HCT116 (cell line): ENCODE measurements around the gene RAMAC. TPM values are rescaled to one million over a fixed set of nuclear protein-coding genes. Genes with fewer than 3 reads are reported as not detected.

Experiments
- ATAC-seq: fragments of 200-7000 bp; cut with Tn5 transposase; 2 replicates; pipeline ENCODE4 v1.9.1; 2020; ENCODE audit warnings: mild to moderate bottlenecking, moderate library complexity
- BruUV-seq: library from RNA; stranded (reverse); fragments of 400-500 nt; replicated peaks from 2 replicates; lab custom pipeline; 2021; lab: Mats Ljungman, UMichigan
- CTCF ChIA-PET: fragments of 300-600 bp; sonication (Branson Sonifier 250); formaldehyde crosslinking; loops from one replicate; lab custom pipeline; 2021; ENCODE audit warnings: antibody characterized with exemption; lab: Charles Lee
- POLR2A ChIA-PET: fragments of 300-600, 350-600 bp; sonication (Branson Sonifier 250); formaldehyde crosslinking; loops from one replicate; lab custom pipeline; 2021; ENCODE audit warnings: antibody characterized with exemption; lab: Charles Lee
- RAD21 ChIA-PET, 2 experiments: fragments of 300-600 bp; sonication (Branson Sonifier 250); formaldehyde crosslinking; loops; one replicate each; lab custom pipeline; 2023; ENCODE audit warnings: low total read pairs in 2 of 2; ENCODE audit not compliant: uncharacterized antibody in 2 of 2, unreplicated experiment in 2 of 2, low non-redundant PET in 1 of 2; lab: Charles Lee
- DNase-seq: peaks from one replicate; pipeline ENCODE4 v3.0.0-alpha.2; 2010; ENCODE audit warnings: low read depth, low spot score
- H2AFZ ChIP-seq: fragments of 200-600 bp; shearing (Covaris generic), sonication (generic); 2 replicates; pipeline ENCODE4 v1.6.1; 2017; ENCODE audit warnings: low read depth, mixed run types, mixed read lengths, antibody characterized with exemption, low read length; ENCODE audit not compliant: poor library complexity, severe bottlenecking
- H3K27ac ChIP-seq: 2 replicates; pipeline ENCODE4 v1.5.1; 2012; ENCODE audit warnings: low read depth, low read length
- H3K27me3 ChIP-seq: fragments of 200-600 bp; sonication (generic); 2 replicates; pipeline ENCODE4 v1.6.1; 2016; ENCODE audit warnings: mixed run types, low read length, mixed read lengths; ENCODE audit not compliant: insufficient read depth
- H3K36me3 ChIP-seq, 2 experiments: fragments of 200-500 bp in 1 of 2; fragments of 200-600 bp in 1 of 2; sonication (Bioruptor generic) in 1 of 2; sonication (generic) in 1 of 2; 2 replicates each; pipeline versions ENCODE4 v1.5.1 to v1.6.1; 2014 to 2016; ENCODE audit warnings: low read length in 2 of 2, inconsistent platforms in 1 of 2, mixed read lengths in 1 of 2, mixed run types in 1 of 2; ENCODE audit not compliant: insufficient read depth in 2 of 2, control insufficient read depth in 1 of 2
- H3K4me1 ChIP-seq, 2 experiments: fragments of 200-600 bp in 1 of 2; sonication (generic) in 1 of 2; 2 replicates each; pipeline versions ENCODE4 v1.5.1 to v1.6.1; 2012 to 2017; ENCODE audit warnings: low read length in 2 of 2, inconsistent platforms in 1 of 2, mild to moderate bottlenecking in 1 of 2, mixed read lengths in 1 of 2, mixed run types in 1 of 2, moderate library complexity in 1 of 2; ENCODE audit not compliant: insufficient read depth in 2 of 2, control insufficient read depth in 1 of 2
- H3K4me2 ChIP-seq: fragments of 200-600 bp; sonication (generic); 2 replicates; pipeline ENCODE4 v1.6.1; 2017; ENCODE audit warnings: mixed run types, low read length, mixed read lengths
- H3K4me3 ChIP-seq, 2 experiments: fragments of 200-600 bp in 1 of 2; sonication (generic) in 1 of 2; replicated peaks in 1 of 2; 2 replicates each; pipeline ENCODE4 v1.5.1; 2011 to 2016; ENCODE audit warnings: low read length in 2 of 2, control low read depth in 1 of 2, low read depth in 1 of 2, mild to moderate bottlenecking in 1 of 2, mixed read lengths in 1 of 2, mixed run types in 1 of 2
- H3K79me2 ChIP-seq: fragments of 200-600 bp; sonication (generic); 2 replicates; pipeline ENCODE4 v1.6.1; 2017; ENCODE audit warnings: mild to moderate bottlenecking, mixed run types, low read length, moderate library complexity, mixed read lengths; ENCODE audit not compliant: insufficient read depth
- H3K9ac ChIP-seq: fragments of 200-600 bp; sonication (generic); 2 replicates; pipeline ENCODE4 v1.6.1; 2016; ENCODE audit warnings: low read length, mixed read lengths
- H3K9me2 ChIP-seq: fragments of 200-600 bp; sonication (generic), shearing (Covaris generic); 2 replicates; pipeline ENCODE4 v1.6.1; 2017; ENCODE audit warnings: mixed run types, mild to moderate bottlenecking, moderate library complexity; ENCODE audit not compliant: insufficient read depth
- H3K9me3 ChIP-seq, 2 experiments: fragments of 200-500 bp in 1 of 2; fragments of 200-600 bp in 1 of 2; sonication (Bioruptor generic) in 1 of 2; sonication (generic) in 1 of 2; 2 replicates each; pipeline ENCODE4 v1.6.1; 2014 to 2017; ENCODE audit warnings: low read length in 2 of 2, mixed read lengths in 2 of 2, inconsistent platforms in 1 of 2, low read depth in 1 of 2, mild to moderate bottlenecking in 1 of 2, mixed run types in 1 of 2, moderate library complexity in 1 of 2; ENCODE audit not compliant: control insufficient read depth in 1 of 2, insufficient read depth in 1 of 2
- H4K20me1 ChIP-seq: fragments of 200-600 bp; sonication (generic), shearing (Covaris generic); 2 replicates; pipeline ENCODE4 v1.6.1; 2017; ENCODE audit warnings: mixed run types, mild to moderate bottlenecking, moderate library complexity; ENCODE audit not compliant: insufficient read depth
- CEBPB ChIP-seq: IDR thresholded peaks from 2 replicates; pipeline ENCODE4 v1.6.1; 2012; ENCODE audit warnings: low read depth
- EZH2 ChIP-seq: fragments of 200-600 bp; sonication (generic); IDR thresholded peaks from 2 replicates; pipeline ENCODE4 v1.6.1; 2017; ENCODE audit warnings: antibody characterized with exemption, mixed run types
- EZH2phosphoT487 ChIP-seq: fragments of 200-600 bp; IDR thresholded peaks from 2 replicates; pipeline ENCODE4 v1.6.1; 2018; ENCODE audit warnings: antibody characterized with exemption, borderline replicate concordance
- FOSL1 ChIP-seq: IDR thresholded peaks from 2 replicates; pipeline ENCODE4 v1.6.1; 2012; ENCODE audit warnings: low read depth
- JUND ChIP-seq: IDR thresholded peaks from 2 replicates; pipeline ENCODE4 v1.6.1; 2012
- MAX ChIP-seq: IDR thresholded peaks from 2 replicates; pipeline ENCODE4 v1.6.1; 2012
- RAD21 ChIP-seq: IDR thresholded peaks from 2 replicates; pipeline ENCODE4 v1.6.1; 2012; ENCODE audit warnings: low read depth, mild to moderate bottlenecking
- SP1 ChIP-seq: IDR thresholded peaks from 2 replicates; pipeline ENCODE4 v1.6.1; 2012; ENCODE audit warnings: low read depth
- TCF7L2 ChIP-seq: IDR thresholded peaks from 2 replicates; pipeline ENCODE4 v1.7.0; 2011; ENCODE audit warnings: borderline replicate concordance, inconsistent platforms; ENCODE audit not compliant: insufficient read depth, insufficient read length; ENCODE audit errors: extremely low read depth
- YY1 ChIP-seq: IDR thresholded peaks from 2 replicates; pipeline ENCODE4 v1.6.1; 2011; ENCODE audit warnings: low read length, low read depth, moderate library complexity, mild to moderate bottlenecking; ENCODE audit not compliant: insufficient replicate concordance; ENCODE audit errors: extremely low read depth
- ZBTB33 ChIP-seq: IDR thresholded peaks from 2 replicates; pipeline ENCODE4 v1.6.1; 2011; ENCODE audit warnings: mild to moderate bottlenecking, low read length, moderate library complexity; ENCODE audit not compliant: insufficient replicate concordance; ENCODE audit errors: extremely low read depth
- ZFX ChIP-seq: fragments of 450-650 bp; IDR thresholded peaks from 2 replicates; pipeline ENCODE4 v1.6.1; 2017
- ZNF274 ChIP-seq: fragments of 200-500 bp; sonication (Bioruptor generic); IDR thresholded peaks from 2 replicates; pipeline ENCODE4 v1.6.1; 2014; ENCODE audit warnings: mild to moderate bottlenecking, low read depth, low read length, inconsistent platforms
- intact Hi-C: fragments of 100-400 bp; cut with micrococcal nuclease; formaldehyde crosslinking; loops from 2 replicates; pipeline ENCODE4 v1.10.0; 2022
- total RNA-seq: library from RNA; stranded (reverse); gene quantifications from one replicate; pipeline ENCODE4 v1.2.1, GENCODE V29; 2021; ENCODE audit not compliant: unreplicated experiment

Gene RAMAC
- total RNA-seq, 1 experiment from 2014 or later, result 16.5 TPM

- TF ChIP-seq MAX (no peak), CEBPB (no peak), EZH2 (no peak), SP1 (no peak), EZH2phosphoT487 (no peak)
Observed at GRCh38 chr15:82986442-82986780, 401 bp downstream of the RAMAC start (continued).

GRCh38 chr15:82992436-82992998, 6.5 kb downstream of the RAMAC start:
- no peak for DNase-seq
- H3K27me3 ChIP-seq, result no peaks in the 10 kb centered on the region
- H4K20me1 ChIP-seq, result no peaks in the 10 kb centered on the region
- POLR2A ChIA-PET, result interaction anchor here (0.7 kb wide), 1 partner anchor 204 kb away, joined by 4 read pairs; no protein-coding TSS in a partner anchor
- TF ChIP-seq ZFX, result no peak
- no peak for TF ChIP-seq FOSL1
- no peak for TF ChIP-seq JUND
- TF ChIP-seq ZNF274, result no peak
- TF ChIP-seq EZH2phosphoT487, result no peak
- TF ChIP-seq ZBTB33, result no peak
- TF ChIP-seq CEBPB, result no peak
- TF ChIP-seq RAD21, result no peak
- TF ChIP-seq EZH2, result no peak
- no peak for TF ChIP-seq TCF7L2
- no peak for TF ChIP-seq YY1
- no peak for ATAC-seq
- no peak overlapping the region for H3K4me2 ChIP-seq
- no TSS peak for BruUV-seq
- H3K79me2 ChIP-seq, result peaks cover 9% of the 10 kb centered on the region
- RAD21 ChIA-PET, result no interaction called here
- H2AFZ ChIP-seq, result no peak overlapping the region
- CTCF ChIA-PET, result interaction anchor here (1.1 kb wide), 2 partner anchors 19 to 143 kb away, joined by 3 to 4 read pairs; partner anchors contain the start of gene C15orf40
- no peak overlapping the region for H3K9ac ChIP-seq
- peaks cover 7 to 17% of the 10 kb centered on the region in 2 experiments; a peak in 2 of 4 replicates for H3K36me3 ChIP-seq
- no peak overlapping the region for H3K4me3 ChIP-seq
- 0 out of 4 replicates have a peak, but pooled peaks cover 0 to under 1% of the 10 kb centered on the region in 2 experiments for H3K4me1 ChIP-seq
- intact Hi-C loops, result no loop called here
- no peaks in the 10 kb centered on the region for H3K9me3 ChIP-seq
- H3K9me2 ChIP-seq, result no peaks in the 10 kb centered on the region
- no peak overlapping the region for H3K27ac ChIP-seq
